LoVo (cell line): ENCODE measurements around the gene TRIM9.
"Not testable (repeated sequence)": the region's sequence is repeated elsewhere in the genome, so short reads cannot be mapped to it uniquely, and the experiment has no call there.

Experiments used
- DNase-seq: peaks from one replicate; pipeline ENCODE4 v3.0.0-alpha.2; 2016; ENCODE audit warnings: low spot score

Gene TRIM9

DNA sequence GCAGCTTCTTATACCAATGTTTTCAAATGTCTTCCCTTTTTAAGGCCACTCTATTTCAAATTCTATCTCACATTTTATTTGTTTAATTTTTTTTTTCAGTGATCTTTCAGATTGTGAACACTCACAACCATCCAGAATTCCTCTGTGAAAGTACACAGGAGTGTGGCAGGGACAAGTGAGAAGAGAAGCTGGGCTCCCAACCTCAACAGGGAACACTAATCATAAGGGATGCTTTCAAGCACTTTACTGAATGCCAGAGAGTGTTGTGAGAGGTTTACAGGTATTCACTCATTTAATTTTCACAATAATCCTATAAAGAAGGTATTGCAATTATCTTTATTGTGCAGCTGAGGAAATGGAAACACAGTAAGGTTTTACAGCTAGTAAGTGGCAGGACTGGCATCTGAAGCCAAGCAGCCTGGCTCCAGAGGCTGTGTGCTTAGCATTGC lies 90.5 kb downstream of the TRIM9 start:
- DNase-seq, result no peak

DNA sequence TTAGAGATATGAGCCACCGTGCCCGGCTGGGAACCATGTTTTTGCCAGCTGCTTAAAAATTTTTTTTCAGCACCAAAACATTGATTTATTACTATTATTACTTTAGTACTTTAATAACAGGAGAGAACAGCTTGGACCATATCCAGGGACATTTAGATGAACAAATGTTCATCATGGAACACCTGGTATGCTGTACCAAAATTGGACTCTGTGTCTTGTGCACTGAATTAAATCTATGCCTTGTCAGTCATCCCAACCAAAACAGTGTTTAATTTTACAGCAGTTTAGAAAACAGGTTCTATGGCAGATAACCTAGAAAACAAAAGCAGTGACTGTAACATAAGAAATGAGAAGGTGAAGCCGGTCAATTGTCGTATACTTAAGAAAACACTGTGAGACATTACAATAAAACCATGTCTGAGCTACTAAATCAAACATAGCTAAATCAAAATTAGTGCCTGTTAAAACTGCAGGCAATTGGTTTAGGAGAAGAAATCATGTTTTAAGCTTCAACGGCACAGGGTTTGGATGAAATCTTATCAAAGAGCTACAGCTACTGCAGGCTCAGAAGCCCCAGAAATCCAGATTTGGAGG lies 92.4 kb downstream of the TRIM9 start:
- no peak for DNase-seq

DNA sequence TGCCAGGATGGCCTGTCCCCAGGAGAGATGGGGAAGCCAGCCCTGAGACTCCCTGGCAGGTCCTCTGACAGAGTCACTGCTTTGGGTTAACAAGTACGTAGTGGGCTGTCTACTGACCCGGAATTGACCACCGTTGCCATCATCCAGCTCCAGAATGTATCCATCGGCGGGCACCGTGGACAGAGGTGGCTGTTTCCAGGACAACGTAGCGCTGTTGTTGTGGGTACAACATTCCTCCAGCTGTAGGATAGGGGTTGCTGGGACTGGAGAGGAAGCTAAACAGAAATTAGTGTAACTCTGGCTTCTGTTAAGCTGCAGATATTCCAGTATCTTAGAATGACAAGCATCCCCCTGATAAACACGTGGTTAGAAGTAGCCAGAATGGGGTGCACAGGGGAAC lies 94.3 kb downstream of the TRIM9 start:
- DNase-seq, result no peak

DNA sequence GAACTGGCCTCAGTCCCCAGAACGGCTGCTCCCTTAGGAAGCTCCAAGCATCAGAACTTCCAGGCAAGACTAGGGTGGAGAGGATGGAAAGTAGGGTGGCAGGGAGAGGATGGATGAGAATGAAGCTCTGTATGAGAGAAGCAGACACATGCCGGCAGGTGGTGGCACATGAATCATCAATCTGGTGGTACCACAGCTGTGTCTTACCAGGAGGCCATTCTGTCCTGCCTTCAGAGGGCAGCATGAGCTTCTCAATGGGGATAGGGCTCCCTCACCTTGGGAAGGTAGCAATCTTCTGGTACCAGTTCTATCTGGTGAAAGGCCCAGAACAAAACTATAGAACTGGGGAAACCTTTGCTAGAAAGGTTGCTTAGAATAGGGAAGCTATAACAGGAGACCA lies 95.2 kb downstream of the TRIM9 start:
- DNase-seq, result no peak

DNA sequence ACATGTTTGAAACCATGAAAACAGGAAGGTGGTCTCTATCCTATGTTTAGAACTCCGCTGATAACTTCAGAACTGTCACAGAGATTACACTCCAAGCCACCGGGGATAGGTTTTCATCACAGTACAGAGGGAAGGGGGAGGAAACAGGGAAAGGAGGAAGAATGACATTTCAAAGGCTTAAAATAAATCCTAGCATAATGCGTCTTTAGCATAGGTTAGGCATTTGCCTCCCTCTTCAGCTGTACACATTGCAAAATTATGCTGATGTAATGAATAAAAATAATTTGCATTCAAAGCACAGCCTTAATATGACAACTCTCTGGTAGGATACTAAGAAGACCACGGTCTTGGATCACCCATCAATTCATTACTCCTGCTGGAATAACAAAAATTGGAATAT lies 96.3 kb downstream of the TRIM9 start:
- DNase-seq, result no peak

DNA sequence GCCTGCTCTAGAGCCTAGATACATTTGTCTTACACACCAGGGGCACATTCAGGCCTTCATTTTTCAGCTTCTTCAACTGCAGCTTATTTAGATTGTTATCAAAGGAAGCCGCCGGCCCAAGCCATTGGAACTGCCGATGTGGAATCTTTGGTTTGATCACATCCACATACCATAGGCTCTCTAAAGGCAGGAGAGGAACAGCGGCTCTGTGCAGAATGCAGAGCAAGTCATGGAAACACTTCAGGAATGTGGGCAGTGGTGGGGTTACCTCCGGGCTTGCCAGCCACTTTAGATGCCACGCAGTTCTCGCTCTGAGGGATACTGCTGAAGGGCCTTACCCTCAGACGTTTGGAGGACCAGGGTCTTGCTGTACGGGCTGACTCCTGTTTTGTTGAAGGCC lies 97.2 kb downstream of the TRIM9 start:
- DNase-seq, result no peak

DNA sequence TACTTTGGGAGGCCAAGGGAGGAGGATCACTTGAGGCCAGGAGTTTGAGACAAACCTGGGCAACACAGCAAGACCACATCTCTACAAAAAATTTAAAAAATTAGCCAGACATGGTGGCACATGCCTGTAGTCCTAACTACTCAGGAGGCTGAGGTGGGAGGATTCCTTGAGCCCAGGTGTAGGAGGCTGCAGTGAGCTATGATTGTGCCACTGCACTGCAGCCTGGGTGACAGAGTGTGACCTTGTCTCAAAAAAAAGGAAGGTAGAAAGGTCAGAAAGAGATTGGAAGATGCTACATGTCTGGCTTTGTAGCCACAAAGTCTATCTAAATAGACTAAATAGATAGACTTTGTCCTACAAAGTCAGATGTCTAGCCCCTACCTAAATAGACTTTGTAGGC lies 100.7 kb downstream of the TRIM9 start:
- DNase-seq, result not testable (repeated sequence)

DNA sequence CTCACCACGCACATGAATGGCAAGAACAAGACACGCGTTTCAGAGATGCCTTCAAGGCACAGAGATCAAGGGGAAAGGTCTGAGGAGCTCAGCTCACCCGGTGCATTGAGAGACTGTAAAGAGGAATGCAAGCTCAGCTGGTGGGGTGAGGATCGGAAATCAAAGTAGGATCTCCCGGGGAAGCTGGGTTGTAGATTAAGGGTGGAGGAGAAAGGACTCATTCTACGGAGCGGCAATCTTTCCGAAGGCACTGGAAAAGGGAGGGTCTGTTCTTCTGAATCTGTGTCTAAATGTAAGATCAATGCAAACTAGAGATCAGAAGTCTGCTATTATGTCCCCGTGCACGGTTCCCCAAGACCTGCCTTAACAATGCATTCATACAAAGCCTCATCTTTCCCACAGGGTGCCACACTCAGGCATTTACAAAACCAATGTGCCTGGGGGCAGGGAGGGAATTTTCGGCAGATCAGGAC lies 109.0 kb downstream of the TRIM9 start:
- DNase-seq, result no peak

DNA sequence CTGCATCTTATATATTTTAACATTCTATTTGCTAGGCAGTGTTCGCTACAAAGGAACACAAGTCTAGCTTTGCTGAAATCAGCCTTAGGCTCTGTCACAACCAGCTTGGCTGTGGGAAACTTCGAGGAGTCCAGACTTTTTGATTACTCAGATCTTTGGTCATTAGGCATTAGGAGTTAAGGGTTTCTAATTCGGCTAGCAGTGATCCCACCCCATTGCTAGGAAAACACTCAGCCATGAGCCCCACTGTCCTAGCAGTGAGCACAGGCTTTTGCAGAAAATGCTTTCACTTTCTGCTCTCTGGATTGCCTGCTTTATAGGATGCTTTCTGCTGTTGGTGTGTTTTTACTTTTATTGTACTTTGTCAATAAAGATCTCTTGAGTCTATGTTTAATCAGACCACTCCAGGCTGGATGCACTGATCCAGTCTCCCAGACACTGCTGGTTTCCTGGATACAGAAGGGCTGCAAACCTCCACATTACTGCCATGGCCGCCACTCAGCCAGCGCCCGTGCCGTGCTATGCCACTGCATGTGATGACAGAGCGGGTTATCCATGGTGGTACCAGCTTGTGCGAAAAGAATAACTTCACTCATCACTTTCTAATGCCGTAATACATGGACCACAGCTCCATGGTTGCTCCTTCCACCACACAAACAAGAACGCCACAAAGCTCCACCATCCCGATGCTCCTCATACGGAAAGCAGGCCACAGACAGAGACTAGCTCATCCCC lies 109.6 kb downstream of the TRIM9 start:
- no peak for DNase-seq

DNA sequence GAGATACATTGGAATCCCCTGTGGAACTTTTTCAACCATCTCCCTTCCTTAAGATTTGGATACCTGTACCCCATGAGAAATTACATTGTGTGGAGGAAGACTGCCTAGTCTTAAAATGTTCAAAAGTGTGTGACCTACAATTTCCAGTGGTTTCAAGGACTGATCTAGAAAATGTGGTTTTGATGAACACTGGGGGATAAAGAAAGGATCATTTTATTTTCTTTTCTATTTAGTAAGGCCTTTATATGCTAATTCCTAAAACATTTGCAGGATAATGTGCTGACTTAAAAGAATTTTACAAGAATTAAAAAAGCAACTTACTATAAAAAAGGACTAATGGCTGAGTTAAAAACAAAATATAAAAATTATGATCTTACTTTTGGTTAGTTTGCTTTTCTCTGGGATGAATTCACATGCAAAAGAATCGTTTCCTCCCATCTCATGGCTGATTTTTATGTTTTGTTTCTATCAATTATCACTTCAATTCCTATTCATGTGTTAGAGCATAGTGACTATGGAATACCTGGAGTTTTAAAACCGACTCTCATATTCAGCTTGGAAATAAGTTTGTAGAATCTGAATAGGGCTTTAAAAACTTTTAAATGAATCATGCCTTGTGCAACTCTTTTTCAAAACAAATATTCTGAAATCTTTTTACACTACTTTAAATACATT lies 110.7 kb downstream of the TRIM9 start:
- DNase-seq, result no peak

DNA sequence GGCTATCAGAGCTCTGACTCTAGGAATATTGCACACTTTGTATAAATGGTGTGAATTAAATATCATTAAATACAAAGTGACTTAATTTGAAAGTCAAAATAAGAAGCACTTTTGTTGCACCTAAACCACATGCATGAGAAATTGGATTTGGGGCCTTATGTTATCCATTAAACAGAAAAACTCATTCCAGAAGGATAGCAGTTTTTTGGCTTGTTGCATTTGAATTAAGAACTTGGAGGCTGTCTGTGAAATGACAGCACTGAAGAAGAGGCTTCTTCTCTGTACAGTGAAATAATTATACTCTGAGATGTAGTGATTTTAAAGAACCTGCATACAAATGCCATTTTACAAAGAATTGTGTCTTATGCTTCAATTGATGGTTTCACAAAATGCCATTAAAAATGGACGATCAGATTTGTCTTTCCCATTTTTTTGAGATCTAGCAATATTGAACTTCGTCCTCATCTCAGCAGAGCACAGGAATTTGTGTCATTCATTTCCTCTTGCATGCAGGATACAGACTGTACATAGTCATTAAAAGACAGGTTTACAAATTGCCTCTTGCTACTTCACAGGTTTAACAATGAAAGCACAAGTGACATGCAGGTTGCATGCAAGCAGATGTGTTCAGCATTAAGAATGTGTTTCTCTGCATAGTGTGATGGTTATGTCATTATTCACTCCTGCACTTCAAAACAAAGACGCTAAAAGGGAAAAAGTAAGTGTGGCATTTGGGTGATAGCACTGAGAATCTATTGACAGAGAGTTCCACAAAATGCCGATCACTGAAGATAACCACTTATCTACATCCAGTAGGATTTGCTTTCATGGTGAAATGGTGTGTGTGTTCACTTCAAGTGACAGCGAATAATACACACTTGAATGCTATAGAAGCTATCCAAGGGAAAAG lies 114.7 kb downstream of the TRIM9 start:
- no peak for DNase-seq

DNA sequence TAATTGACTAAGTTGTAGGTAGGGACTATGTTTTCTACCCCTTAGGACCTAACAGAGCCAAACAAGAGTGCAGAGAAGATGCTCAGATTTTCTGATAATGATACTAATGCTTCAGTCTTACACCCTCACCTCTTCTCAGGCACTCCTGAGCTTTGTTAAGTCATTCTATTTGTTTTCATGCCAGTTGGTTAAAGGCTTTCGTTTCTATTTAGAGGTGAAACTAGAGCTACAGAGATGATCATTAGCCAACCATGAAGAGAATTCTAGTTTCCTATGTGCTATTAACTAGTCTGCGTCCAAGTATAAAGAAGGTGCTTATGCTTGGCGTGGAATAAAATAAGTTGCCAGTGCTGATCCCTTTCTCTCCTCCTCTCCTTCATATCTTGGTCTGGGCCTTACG lies 116.0 kb downstream of the TRIM9 start:
- no peak for DNase-seq

DNA sequence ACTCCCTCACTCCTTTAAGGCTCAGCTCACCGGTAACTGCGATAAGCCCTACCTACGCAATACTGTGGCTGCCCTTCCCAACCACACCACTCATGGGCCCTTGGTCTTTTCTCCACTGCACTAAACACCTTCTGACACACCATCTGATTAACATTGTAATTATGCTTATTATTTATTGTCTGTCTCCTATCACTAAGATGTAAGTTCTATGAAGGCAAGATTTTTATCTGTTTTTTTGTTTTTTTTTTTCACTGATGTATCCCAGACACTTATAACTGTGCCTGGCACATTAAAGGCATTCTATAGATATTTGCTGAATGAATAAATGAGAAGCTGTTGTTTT lies 116.4 kb downstream of the TRIM9 start:
- no peak for DNase-seq

DNA sequence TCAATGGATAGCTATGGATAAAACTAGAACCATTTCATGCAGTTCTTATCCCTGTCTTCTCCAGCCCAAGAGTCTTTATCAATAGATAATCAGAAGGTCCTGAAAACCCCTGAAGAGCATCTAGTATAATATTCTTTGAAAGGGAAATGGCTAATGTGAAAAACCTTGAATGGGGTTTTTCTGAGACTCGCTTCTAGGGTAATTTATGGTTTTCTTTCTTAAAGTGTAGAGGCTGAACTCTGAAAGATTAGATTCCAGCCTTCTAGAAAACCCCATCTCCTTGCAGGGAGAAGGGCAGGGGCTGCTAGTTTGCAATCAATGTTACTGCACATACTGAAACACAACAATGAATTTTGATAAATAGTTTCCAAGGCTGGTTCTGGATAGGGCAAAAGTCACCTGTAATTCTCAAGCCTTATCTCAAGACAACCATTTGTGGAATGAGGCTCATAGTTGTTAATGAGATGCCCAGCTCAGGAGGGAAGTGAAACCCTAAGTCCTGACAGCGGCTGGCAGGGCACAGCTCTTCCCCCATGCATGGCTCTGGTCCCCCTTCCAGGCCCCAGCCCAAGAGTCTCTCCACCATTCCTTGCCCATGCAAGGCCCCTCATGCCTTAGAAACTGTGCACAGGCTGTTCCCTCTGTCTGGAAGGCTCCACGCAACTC lies 116.9 kb downstream of the TRIM9 start:
- DNase-seq, result no peak

DNA sequence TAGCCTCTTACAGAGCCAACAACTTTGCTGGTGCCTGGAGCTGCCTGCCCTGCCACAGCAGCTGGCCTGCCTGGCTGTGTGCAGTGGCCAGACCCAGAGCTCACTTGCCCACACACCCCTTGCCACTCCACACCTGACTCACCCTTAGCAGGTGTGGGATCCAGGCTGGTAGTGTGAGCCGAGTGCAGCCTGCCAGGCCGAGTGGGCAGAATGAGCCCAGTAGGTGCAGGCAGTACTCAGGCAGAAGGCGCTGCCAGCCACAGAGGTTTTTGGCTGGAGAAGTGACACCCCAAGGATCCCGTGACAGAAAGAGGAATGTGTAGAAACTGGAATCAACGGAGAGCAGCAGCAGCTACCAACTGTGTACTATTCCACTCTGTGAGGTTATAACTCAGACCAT lies 120.8 kb downstream of the TRIM9 start:
- no peak for DNase-seq

DNA sequence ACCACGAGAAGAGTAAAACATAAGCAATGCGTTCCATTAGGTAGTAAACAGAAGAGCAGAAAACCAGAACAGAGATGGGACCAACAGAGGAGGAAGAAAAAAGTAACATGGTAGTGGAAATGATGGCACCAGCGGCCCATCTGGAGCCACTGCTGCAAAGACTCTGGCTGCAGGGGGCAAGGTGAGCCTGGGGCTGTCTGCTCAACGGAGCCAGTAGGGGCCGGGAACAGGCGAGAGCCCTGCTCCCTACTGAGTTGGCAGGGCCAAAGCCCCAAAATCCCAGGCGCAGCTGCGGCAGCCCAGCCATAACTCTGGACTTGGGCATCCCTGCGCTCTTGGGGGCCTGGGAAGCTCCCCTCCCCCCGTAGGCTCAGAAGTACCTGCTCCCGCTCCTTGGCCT lies 122.2 kb downstream of the TRIM9 start:
- DNase-seq, result no peak

DNA sequence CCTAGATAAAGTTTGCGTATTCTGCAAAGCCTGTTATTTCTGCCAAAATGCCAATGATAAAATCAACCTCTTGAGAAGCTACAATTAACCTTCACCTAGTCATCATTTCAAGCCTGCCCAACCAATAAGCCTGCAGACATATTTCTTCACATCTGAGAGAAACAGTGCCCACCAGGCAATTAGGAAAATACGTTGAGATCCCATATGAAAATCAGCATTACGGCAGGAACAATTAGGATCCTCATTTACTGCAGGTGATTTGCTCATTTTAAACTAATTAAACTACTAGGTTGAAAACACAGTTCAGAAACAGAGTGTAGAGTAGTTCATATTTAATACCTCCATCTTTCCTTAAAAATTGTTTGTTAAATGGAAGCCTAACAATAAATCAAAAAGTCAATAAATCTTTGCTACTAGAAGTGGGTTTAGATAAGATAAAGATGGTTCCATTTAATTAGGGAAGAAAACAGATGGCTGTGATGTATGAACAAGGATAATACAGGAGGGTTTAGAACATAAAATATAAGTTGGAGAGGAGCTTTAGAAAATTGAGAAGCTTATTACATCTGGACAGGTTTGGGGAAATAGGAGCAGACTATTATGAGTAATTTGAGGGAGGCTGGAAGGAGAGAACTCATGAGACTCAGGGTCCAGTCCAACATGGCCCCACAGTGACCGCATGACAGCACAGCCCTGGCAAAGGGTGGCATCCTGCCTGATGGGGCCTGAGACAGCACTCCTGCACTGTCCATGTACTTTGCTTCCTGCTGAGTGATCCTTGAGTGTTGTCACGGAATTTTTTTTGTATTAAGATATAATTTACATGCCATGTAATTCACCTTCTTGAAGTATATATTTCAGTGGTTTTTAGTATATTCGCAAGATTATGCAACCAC lies 123.8 kb downstream of the TRIM9 start:
- no peak for DNase-seq

DNA sequence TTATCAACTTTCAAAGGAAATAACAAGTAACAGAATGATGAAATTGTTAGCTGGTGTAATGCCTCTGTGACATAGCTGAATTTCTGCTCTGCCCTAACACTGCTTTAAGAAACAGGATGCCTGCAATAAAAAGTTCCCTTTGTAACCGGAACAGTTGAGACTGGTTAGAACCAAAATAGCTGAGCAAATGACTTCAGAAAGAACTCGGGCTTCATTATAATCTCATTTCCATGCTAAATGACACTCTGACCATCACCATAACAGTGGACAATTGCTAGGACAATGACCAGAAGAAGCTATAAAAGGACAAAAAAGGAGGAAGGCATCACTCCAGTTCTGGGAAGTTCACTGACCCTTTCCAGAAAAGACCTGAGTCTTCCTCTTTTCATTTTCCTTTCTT lies 127.1 kb downstream of the TRIM9 start:
- no peak for DNase-seq

DNA sequence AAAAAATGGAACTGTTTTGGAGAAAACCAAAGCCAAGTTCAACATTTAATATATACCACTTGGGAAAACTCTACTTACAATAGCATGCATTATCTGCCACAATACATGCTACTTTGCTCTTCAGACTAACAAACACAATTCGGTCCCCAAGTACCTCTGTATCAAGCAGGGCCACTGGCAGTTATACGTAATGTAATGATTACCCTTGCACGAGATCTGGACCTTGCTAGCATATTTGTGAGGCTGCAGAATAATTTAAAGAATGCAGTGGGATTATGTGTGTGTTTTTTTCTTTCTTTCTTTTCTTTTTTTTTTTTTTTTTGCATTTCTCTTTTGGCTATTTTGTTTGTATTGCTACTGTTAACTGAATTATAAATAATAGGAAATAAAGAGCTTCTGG lies 127.8 kb downstream of the TRIM9 start:
- DNase-seq, result no peak

DNA sequence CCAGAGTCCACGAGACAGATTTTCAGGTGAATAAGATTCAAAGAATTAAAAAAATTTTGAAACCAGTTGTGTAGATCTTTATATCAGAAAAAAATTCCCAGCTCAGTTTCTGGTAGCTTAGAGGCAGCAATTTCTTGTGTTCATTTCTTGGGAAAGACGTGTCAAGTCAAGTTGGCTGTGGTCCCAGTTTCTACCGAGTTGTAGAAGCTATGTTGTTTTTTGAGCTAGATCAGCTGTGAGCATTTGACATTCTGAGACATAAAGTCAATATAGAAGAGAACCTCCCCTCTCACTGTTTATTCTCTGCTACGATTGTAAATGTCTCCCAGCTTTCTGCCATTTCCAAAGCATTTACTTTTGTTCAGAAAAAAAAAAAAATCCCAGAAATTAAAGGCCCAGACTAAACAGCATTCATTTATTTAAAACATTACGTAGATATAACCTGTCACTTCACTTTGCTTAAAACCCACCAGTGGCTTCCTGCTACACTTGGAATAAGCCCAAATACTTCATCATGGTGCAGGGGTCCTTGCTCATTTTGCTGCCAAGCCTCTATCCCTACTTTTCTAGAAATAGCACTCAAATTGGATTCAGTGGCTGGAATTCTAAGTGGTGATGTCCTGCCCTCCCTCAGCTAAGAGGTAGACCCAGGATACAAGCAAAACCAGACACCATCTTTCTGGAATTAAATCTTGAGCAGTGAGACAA lies 130.1 kb downstream of the TRIM9 start:
- no peak for DNase-seq
